OCI-LY3 (cell line): ENCODE data around the gene TAC4.

ENCODE experiments used
- H2AFZ ChIP-seq: fragments of 200-600, 300-600 bp; shearing (Covaris generic); 2 replicates; pipeline ENCODE4 v1.6.0; 2014; ENCODE audit warnings: antibody characterized with exemption, low read depth, low read length
- H3K27ac ChIP-seq: fragments of 200-600, 300-600 bp; sonication (generic); 2 replicates; pipeline ENCODE4 v1.5.1; 2014; ENCODE audit warnings: mild to moderate bottlenecking, low read length, moderate library complexity, mixed read lengths
- H3K27me3 ChIP-seq: fragments of 200-600, 300-600 bp; sonication (generic); 2 replicates; pipeline ENCODE4 v1.6.1; 2014; ENCODE audit warnings: low read depth, low read length, mixed read lengths
- H3K36me3 ChIP-seq: fragments of 200-600, 300-600 bp; sonication (generic); replicated peaks from 2 replicates; pipeline ENCODE3; 2014; ENCODE audit warnings: low read depth, low read length, mixed read lengths
- H3K4me1 ChIP-seq: fragments of 300-600, 200-600 bp; sonication (generic); 2 replicates; pipeline ENCODE4 v1.6.1; 2014; ENCODE audit warnings: low read length, mixed read lengths
- H3K4me2 ChIP-seq: fragments of 200-600, 300-600 bp; sonication (generic); 2 replicates; pipeline ENCODE4 v1.6.1; 2014; ENCODE audit warnings: low read length, mixed read lengths
- H3K4me3 ChIP-seq: fragments of 300-600, 200-600 bp; sonication (generic); 2 replicates; pipeline ENCODE4 v1.5.1; 2014; ENCODE audit warnings: antibody characterized with exemption, mild to moderate bottlenecking, low read length, moderate library complexity
- H3K79me2 ChIP-seq: fragments of 300-600, 200-600 bp; shearing (Covaris generic); 2 replicates; pipeline ENCODE4 v1.6.1; 2014; ENCODE audit warnings: mild to moderate bottlenecking, low read length, mixed read lengths
- H3K9ac ChIP-seq: fragments of 300-600, 200-600 bp; shearing (Covaris generic); 2 replicates; pipeline ENCODE4 v1.6.0; 2014; ENCODE audit warnings: mild to moderate bottlenecking, low read length, moderate library complexity
- H3K9me3 ChIP-seq: fragments of 200-600, 300-600 bp; shearing (Covaris generic); 2 replicates; pipeline ENCODE4 v1.6.1; 2014; ENCODE audit warnings: low read length, mixed read lengths; ENCODE audit not compliant: insufficient read depth
- H4K20me1 ChIP-seq: fragments of 200-600, 300-600 bp; sonication (generic); 2 replicates; pipeline ENCODE4 v1.6.1; 2016; ENCODE audit warnings: low read length, mixed read lengths; ENCODE audit not compliant: insufficient read depth
- CTCF ChIP-seq: fragments of 200-600, 300-600 bp; sonication (generic); IDR thresholded peaks from 2 replicates; pipeline ENCODE4 v1.5.1; 2014; ENCODE audit warnings: antibody characterized with exemption, low read length, low read depth
- EZH2phosphoT487 ChIP-seq: fragments of 200-600 bp; shearing (Covaris generic); IDR thresholded peaks from 2 replicates; pipeline ENCODE4 v1.6.1; 2018; ENCODE audit warnings: antibody characterized with exemption, mixed run types, low read depth

Gene TAC4

GRCh38 chr17:49873466-49873865, 25.6 kb upstream of the TAC4 start:
- no peaks in the 10 kb centered on the region for H3K9me3 ChIP-seq
- no peak overlapping the region for H3K4me3 ChIP-seq
- no peaks in the 10 kb centered on the region for H3K4me1 ChIP-seq
- H3K79me2 ChIP-seq = no peaks in the 10 kb centered on the region
- H3K27me3 ChIP-seq = peaks cover 5% of the 10 kb centered on the region
- H3K36me3 ChIP-seq = no peaks in the 10 kb centered on the region
- no peak overlapping the region for H3K27ac ChIP-seq
- H3K4me2 ChIP-seq = no peak overlapping the region
- H3K9ac ChIP-seq = no peak overlapping the region
- TF ChIP-seq EZH2phosphoT487 (no peak), CTCF (no peak)
- H2AFZ ChIP-seq = no peak overlapping the region
- H4K20me1 ChIP-seq = no peaks in the 10 kb centered on the region

- Histone ChIP-seq H4K20me1 (no peaks in the 10 kb centered on the region), H3K4me2 (no peak overlapping the region), H3K36me3 (no peaks in the 10 kb centered on the region), H2AFZ (no peak overlapping the region), H3K27ac (no peak overlapping the region), H3K9me3 (no peaks in the 10 kb centered on the region), H3K4me1 (no peaks in the 10 kb centered on the region), H3K79me2 (no peaks in the 10 kb centered on the region), H3K27me3 (peaks cover 5% of the 10 kb centered on the region), H3K9ac (no peak overlapping the region), H3K4me3 (no peak overlapping the region)
- TF ChIP-seq EZH2phosphoT487 (no peak), CTCF (no peak)
These were observed 25.0 kb upstream of the TAC4 start for GRCh38 chr17:49872754-49873377.

- no peaks in the 10 kb centered on the region for H3K79me2 ChIP-seq
- no peaks in the 10 kb centered on the region for H3K36me3 ChIP-seq
- no peak for TF ChIP-seq EZH2phosphoT487
- TF ChIP-seq CTCF = no peak
- no peaks in the 10 kb centered on the region for H4K20me1 ChIP-seq
- no peak overlapping the region for H3K9ac ChIP-seq
- no peak overlapping the region for H3K27ac ChIP-seq
- no peaks in the 10 kb centered on the region for H3K4me1 ChIP-seq
- H3K4me3 ChIP-seq = no peak overlapping the region
- H3K27me3 ChIP-seq = no peaks in the 10 kb centered on the region; the same call in none of the 2 replicates
- H3K4me2 ChIP-seq = no peak overlapping the region
- no peak overlapping the region for H2AFZ ChIP-seq
- H3K9me3 ChIP-seq = no peaks in the 10 kb centered on the region
These were observed 23.3 kb upstream of the TAC4 start for GRCh38 chr17:49871211-49871610.

- H3K79me2 ChIP-seq = no peaks in the 10 kb centered on the region
- H3K27me3 ChIP-seq = no peaks in the 10 kb centered on the region; the same call in 1 of the 2 replicates
- no peaks in the 10 kb centered on the region for H3K36me3 ChIP-seq
- H4K20me1 ChIP-seq = no peaks in the 10 kb centered on the region
- no peaks in the 10 kb centered on the region for H3K9me3 ChIP-seq
- H3K27ac ChIP-seq = no peak overlapping the region
- no peaks in the 10 kb centered on the region for H3K4me1 ChIP-seq
- H2AFZ ChIP-seq = no peak overlapping the region
- no peak for TF ChIP-seq EZH2phosphoT487
- TF ChIP-seq CTCF = no peak
- no peak overlapping the region for H3K4me2 ChIP-seq
- H3K4me3 ChIP-seq = no peak overlapping the region
- no peak overlapping the region for H3K9ac ChIP-seq
These were observed 22.4 kb upstream of the TAC4 start for GRCh38 chr17:49870298-49870697.
